NCI-H526 (cell line): Measurements from ENCODE around the gene SCUBE1.

ENCODE experiments used
- DNase-seq, 2 experiments: peaks; one replicate each; lab custom pipeline; 2025; lab: John Stamatoyannopoulos, UW

The SCUBE1 gene

DNA sequence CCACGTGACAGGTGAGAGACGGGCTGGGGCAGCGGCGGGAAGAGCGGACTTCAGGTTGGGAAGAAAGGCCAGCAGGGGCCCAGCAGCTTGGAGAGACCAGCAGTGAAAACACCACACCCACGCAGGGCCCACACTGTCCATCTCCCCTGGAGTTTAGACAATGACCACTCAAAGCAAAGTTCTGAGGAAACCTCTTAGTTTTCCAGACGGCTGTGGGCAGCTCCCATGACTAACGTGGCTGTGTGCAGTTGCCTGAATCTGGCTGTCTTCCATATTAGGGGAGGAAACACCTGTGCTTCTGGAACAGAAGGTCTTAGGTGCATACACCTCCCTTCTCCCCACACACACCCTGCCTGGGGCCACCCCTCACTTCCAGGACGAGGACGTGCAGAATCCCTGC, 85.6 kb downstream of the SCUBE1 start:
- DNase-seq = no peak

DNA sequence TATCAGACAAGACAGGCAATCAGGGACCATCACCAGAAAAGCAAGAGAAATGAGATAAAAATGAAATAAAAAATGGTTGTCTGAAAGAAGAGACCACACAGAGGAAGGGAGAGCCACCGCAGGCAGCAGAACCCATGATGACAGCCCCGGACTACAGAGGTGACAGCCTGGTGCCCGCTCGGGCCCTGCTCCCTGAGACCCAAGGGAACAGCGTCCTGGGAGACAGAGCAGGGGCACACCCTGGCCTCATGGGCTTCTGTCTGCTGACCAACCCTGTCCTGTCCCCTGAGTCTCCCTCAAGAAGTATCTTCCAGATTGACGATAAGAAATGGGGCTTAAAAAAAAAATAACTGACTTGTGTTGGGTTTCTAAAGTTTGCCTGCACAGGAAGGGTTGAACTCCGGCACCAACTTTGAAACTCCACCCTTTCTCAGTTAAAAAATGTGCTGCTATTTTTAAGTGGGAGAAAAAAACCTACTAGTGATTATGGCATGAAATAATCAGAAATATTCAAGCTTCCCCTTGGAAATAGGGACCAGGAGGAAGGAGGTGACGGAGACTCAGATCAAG, 86.1 kb downstream of the SCUBE1 start:
- DNase-seq = no peak

DNA sequence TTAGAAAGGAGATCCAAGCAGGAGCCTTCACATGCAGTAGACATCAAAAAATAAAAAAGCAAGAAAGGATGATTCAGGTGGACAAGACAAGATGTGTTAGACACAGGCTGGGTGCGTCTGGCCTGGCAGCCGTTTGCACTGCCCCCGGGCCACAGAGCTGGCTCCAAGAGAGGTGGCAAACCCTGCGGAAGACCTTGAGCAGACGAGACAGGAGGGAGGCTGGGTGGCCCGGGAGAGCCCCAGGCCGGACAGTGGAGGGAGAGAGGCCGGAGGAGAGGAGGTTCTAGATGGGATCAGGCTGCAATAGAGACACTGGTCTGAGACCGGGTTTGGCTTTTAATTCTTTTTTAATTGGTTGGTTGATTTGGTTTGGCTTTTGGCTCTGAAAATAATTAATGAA, 86.6 kb downstream of the SCUBE1 start:
- no peak for DNase-seq

DNA sequence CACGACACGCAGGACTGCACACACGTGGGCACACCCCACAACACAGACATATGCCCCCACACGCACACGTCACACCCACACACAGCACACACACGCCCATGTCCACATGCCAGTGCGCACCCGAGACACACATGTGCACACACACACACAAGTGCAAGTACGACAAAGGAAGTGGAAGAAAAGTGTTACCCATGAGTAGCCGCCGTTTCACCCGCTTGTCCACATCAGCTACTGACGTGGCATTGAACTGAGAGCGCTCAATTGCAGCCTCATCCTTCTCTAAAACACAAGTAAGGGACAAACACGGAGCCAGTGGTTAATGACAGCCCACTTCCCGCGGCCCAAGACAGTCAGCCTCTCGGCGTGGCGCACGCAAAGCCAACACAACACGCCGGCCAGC, 87.9 kb downstream of the SCUBE1 start:
- no peak for DNase-seq

DNA sequence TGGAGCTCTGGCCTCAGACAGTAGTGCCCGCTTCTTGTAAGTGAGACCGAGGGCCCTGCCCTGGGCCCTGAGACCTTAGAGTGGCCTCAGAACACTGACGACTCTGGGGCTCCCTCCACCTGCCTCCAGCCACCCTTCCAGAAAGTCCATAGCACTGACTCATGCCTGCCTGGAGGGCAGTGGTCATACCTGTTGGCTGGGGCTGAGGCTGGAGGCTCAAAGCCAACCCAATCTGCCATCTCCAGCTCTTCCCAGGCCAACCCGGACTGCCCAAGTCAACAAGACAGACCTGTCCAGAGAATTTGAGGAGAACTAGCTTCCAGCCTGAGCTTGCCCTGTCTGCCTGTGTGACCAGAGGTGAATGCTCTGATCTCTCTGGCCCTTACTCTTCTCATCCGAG, 89.3 kb downstream of the SCUBE1 start:
- DNase-seq = no peak

DNA sequence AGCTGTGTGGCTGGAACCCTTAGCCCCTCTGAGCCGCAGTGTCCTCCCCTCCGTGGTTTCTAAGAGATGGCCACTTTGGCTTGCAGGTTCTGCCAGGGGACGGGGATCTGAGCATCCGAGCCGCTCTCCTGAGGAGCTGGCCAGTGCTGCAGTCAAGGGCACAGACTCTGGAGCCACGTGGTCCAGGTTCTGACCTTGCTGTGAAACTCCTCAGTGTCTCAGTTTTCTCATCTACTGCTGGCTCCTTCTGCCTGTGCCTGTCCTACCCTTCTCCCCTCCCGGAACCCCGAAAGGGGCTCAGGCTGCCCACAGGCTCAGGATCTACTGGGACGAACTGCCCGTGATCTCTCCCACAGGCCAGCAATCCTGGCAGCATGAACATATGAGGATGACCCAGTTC, 90.9 kb downstream of the SCUBE1 start:
- no peak for DNase-seq

DNA sequence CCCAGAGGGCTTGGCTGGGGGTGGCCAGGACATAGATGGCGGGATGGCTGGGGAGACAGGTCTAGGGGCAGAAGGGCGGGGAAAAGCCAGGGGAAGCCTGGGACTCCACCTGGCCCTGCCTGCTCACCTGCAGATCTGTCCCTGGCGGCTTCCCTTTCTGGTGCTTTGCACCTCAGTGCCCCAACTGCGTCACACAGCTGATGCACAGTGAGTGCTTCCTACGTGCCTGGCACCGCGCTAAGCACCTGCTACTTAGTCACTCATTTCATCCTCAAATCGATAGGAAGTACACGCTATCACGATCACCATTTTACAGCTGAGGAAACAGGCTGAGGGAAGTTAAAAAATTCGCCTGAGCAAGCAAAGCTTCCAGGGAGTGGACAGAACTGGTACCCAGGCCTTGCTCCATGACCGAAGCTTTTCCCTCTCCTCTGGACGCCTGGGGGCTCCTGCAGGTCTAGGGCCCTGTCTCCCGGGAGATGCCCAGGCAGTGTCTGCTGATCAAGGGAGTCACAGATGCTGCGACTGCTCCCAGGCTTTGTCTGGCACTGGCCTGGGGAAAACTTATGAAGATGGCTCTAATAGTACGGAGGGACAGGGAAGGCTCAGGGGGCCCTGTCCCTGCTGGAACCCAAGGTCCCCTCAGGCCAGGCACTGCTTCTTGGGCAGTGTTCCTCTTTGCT, 93.2 kb downstream of the SCUBE1 start:
- DNase-seq = no peak

DNA sequence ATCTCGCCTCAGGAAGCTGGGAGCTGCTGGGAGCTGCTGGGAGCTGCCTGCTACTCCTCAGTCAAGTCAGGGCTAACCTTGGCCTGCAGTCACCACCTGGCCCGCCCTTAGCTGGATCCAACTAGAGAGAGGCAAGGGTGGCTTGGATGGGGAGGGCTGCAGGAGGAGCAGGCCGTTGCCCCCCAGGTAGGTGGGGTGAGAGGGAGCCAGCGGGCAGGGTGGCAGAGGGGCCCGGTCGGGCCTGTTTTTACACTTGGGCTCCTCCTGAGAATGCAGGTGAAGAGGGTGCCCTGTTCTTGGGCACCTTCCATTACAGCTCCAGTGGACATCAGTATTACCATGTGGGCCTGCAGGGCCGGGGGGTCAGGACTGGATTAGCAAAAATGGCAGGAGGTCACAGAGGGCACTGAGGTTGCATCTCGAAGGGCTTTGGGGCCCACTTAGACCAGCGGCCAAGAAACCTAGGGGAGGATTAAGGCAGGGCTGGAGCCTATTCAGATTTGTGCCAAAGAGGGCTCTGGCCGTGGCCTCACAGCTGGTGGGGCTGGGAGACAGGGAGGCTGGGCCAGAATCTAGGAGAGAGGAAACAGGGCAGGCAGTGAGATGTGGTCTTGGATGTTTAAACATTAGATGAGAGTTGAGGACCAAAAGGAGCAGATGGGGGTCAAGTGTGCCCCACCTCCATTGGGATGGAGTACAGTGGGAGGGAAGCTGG, 95.5 kb downstream of the SCUBE1 start:
- DNase-seq = no peak

DNA sequence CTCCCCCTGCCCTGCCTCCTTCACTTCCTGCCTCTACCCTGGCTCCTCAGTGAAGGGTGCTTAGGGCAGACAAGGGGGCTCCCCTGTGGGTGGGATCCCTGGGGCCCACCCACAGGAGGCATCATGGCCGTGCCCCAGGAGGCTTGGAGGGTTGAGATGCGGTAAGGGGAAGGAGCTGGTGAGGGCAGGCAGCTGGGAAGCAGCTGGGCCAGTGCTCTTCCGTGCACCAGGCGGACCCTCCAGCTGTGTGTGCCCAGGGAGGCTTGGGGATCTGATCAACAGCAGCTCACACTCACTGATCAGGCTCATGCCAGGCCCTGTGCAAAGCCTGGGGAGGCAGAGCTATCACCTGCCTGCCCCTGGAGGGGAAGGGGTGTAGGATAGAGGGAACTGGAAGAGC, 97.0 kb downstream of the SCUBE1 start:
- peak in 1 of 2 experiments; percentile 68 for DNase-seq

DNA sequence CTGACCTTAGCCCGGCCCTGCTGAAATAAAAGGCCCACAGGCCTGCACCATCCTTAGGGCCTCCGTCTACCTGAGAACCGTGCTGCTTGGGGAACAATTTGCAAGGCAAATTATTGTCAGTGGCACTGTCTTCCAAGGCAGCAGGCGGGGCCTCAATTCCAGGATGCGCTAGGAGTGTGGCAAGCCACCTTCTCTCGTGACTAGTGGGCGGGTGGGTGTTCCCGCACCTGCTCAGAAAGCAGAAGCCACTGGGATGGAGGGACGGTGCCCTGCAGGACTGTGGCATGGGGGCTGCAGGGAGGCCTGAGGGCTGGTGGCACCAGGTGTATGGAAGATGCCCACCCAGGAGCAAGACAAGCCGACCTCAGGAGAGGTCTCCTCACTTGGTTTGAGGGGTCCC, 97.5 kb downstream of the SCUBE1 start:
- peak; percentile 74 to 87 for DNase-seq

DNA sequence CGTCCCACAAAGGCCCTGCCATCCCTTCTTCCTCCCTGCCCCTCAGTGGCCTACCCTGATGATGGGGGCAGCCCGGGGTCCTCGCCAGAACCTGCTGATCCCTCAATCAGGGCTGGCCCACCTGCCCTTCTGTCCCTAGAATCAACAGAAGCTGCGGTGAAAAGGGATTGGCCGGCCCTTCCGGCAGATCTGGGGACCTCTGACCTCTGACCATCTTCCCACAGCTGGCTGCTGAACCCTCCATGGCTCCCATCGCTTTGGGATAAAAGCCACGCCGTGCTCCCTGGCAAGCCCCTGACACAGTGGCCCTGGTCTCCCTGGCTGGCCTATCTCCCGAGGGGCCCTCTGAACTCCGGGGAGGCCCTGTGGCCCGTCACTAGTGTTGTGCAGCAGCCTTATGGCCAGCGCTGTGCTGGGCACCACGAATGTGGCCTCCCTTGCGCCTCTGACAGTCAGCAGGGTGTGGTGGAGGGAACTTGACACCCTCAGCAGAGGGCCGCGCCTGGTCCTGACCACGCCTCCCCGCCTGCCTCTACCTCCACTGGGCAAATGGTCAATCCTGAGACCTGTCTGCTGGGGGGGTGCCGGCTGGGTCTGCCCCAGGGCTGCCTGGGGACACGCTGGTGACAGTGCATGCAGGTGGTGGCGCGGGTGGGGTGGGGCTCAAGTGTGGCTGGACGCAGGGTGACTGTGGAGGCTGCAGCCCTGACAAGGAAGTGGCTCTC, 98.2 kb downstream of the SCUBE1 start:
- DNase-seq = peak in 1 of 2 experiments; percentile 28

DNA sequence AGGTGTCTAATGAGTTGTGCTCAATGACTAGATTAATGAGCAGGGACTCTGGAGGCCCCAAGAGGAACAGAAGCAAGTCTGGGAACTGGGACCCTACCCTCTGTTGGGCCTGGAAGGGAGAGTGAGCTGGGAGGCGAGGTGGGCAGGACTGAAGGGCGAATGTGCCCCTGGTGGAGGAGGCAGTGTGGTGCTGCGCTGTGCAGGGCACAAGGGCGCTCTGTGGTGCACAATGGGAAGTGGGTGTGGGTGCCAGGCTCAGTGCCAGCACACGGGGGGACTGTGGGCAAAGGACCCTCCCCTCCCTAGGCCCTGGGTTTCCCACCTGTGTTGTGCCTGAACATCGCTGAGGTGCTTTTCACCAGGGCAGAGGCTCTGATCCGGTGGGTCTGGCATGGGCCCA, 98.8 kb downstream of the SCUBE1 start:
- DNase-seq = no peak

DNA sequence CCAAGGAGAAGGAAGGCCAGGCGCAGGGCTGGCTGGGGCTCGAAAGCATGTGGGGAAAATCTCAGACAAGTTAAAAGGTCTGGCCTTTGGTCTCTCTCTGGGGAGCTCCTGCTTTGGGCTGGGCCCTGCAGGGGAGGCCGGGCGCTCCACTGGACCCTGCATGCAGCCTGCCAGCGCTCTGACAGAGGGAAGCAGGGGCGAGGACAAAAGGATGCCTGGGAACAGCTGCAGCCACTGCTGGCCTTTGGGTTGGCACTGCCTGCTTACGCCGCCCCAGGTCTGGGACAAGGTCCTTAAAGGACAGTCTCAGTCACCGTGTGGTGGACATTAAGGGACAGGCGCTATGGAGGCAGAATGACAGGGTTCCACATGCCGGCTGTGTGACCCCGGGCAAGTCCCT, 99.8 kb downstream of the SCUBE1 start:
- no peak for DNase-seq

DNA sequence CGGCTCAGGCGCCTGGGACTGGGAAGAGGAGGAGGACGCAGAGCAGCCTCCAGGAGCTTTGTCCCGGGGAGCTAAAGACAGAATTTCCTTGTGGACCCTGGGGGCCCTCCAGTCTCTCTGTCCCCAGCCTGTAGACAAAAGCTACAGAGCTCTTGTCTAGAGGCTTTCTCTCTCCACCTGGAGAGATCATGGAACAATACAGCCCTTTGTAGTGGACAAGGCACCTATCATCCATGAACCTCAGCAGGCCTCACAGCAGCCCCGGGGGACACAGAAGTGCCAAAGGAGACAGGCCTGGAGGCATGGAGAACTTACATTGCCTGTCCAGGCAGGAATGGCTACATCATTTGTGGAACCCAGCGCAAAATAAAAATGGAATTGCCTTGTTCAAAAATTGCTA, 100.5 kb downstream of the SCUBE1 start:
- DNase-seq = peak; percentile 32 to 69

DNA sequence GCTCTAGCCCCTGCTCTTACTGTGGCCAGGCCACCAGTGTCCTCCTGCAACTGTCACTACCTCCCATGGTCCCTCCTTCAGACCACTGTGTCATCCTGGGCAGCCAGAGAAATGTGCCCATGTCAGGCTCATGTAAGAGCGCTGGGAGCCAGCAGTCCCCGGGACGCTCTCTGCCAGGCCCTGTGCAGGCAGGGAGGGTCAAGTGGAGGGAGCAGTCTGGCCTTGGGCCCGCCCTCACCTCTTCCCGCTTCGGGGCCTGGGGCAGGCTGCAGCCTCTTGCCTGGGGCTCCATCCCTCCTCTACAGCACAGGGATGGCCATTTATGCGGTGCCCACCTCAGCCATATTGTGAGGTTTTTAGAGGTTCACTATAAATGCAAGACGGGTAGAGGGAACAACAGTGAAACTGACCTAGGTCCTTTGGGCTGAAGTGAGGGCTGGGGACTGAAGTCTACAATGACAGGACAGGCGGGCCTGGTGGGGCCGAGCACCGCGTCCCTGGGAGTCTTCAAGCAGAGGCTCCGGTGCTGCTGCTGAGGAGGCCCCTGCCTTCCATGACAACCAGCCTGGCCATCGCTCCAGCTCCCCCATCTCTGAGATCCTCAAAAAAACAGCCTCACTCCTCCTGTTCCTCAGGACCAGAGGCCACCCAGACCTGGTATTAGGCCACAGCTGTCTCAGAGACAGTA, 101.3 kb downstream of the SCUBE1 start:
- no peak for DNase-seq

DNA sequence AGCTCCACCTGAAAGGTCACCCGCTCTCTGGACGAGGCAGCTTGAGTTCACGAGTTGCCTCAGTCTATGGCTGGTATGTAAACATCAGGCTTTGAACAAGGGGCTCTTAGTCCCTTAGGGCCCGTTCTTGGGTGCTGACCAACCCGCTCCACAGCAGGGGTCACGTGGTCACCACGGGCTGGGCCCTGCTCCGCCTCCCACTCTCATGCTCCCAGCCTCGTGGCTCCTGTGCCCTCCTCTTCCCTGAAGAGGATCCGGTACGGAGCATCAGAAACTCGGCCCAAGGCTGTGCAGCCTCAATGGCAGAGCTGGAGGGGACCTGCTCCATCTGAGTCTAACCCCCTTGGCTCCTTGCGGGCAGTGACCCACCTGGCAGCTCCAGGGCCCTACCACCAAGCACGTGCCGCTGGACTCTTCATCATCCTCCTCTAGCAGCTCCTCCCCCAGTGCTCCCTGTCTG, 102.0 kb downstream of the SCUBE1 start:
- DNase-seq = no peak

DNA sequence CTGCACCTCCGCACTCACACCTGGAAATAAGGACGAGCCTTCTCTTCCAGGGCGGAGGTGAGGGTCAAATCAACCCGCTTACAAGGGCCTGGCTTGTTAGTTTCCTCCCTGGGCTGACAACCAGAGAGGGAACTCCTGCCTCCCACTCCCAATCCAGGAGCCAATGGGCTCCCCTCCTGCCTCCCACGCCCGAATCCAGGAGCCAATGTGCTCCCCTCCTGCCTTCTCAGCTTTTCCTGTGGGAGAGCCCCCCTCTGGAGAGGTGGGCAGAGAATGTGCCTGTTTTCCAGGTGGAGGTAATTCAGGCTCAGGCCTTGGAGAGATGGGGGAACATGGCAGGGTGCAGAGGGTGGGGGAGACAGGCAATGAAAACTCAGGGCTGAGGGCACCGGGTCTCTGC, 102.6 kb downstream of the SCUBE1 start:
- no peak for DNase-seq

DNA sequence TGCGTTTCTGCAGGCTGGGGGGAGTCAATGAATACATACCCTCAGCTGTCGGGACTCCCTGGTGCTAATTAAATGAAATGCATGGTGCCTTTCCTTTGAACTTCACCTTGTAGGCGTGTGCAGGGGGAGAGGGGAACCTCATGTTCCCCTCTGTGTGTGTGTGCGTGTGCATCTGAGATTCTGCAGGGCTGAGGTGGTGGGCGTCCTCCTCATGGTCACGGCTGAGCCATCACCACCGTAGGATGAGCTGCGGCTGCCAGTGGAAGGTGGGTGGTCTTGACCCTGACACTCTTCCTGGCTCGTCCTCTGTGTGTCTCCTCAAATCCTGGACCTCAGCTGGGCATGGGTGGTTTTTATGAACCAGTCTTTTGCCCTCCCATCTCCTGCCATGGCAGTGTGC, 103.2 kb downstream of the SCUBE1 start:
- no peak for DNase-seq

DNA sequence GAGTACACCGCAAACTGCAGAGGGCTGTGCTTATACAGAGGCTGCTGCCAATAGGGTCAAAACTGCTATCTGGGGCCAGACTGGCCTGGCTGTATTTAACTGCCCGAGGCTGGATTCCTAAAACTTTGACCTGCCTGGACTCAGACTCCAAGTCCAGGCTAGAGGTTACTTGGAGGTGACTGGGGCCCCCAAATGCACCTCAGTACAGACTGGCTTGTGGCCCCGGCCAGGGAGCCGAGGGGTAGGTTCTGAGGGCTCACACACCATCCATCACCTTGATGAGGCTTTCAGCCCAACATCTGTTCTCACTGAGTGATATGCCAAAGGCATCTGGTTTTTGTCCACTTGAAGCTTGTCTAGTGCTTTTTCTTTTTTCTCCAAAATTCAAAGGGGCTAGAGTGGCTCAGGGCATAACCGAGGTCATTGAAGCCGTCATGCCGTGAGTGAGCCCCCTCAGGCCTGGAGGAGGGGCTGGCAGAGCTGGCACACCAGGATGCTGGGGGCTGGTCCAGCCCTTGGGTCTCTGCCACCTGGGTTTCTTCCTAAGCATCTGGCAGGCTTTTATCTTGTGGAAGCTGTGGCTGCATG, 103.9 kb downstream of the SCUBE1 start:
- DNase-seq = no peak

DNA sequence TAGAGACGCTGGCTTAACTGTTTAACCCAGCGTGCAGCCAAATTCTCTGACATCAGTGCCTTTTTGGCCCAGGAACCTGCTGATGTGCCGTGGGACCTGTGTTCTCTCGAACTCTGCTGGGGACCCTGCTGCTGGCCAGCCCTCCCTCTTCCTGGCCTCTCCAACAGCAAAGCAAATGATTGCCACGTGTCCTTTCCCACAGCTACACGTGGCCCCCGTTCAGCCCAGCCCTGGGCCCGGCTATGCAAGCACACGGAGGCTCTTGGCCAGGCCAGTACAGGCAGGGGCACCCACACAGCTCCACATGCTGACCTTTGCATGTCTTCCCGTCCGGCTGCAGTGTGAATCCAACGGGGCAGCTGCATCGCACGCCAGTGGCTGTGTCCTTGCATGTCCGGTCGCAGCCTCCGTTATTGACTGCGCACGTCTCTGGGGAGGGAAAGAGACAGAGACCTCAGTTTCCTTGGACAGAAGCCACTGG, 104.6 kb downstream of the SCUBE1 start:
- no peak for DNase-seq

DNA sequence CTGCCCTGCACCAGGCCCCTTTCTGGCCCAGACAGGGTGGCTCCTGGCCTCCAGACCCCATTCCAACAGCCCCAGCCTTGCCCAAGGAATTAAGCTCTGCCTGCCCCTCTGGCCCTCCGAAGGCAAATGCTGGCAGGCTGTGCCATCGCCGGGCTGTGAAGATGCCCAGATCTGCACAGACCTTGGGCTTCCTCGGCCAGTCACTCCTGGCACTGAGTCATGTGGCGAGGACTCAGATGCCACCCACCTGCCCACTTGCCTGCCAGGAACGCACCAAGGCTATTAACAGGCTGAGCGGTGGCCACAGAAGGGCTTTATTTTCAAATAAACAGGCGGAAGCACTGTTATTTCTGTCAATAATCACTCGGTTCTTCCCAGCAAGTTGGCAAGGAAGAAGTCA, 105.9 kb downstream of the SCUBE1 start:
- no peak for DNase-seq
